Activated naive CD8-positive, alpha-beta T cell (primary cell): ENCODE measurements around the gene KLK14.

ENCODE experiments used
- H3K27ac Mint-ChIP-seq: one replicate; pipeline ENCODE4 v1.8.0; 2021; ENCODE audit warnings: mixed read lengths
- H3K27me3 Mint-ChIP-seq: one replicate; pipeline ENCODE4 v1.8.0; 2021; ENCODE audit warnings: mixed read lengths
- H3K36me3 Mint-ChIP-seq: one replicate; pipeline ENCODE4 v1.8.0; 2021; ENCODE audit warnings: mixed read lengths
- H3K4me1 Mint-ChIP-seq: one replicate; pipeline ENCODE4 v1.8.0; 2021; ENCODE audit warnings: low read depth, mixed read lengths
- H3K4me3 Mint-ChIP-seq: one replicate; pipeline ENCODE4 v1.8.0; 2021; ENCODE audit warnings: mild to moderate bottlenecking, mixed read lengths
- H3K9me3 Mint-ChIP-seq: one replicate; pipeline ENCODE4 v1.8.0; 2021; ENCODE audit warnings: low read depth, mixed read lengths

The KLK14 gene

DNA sequence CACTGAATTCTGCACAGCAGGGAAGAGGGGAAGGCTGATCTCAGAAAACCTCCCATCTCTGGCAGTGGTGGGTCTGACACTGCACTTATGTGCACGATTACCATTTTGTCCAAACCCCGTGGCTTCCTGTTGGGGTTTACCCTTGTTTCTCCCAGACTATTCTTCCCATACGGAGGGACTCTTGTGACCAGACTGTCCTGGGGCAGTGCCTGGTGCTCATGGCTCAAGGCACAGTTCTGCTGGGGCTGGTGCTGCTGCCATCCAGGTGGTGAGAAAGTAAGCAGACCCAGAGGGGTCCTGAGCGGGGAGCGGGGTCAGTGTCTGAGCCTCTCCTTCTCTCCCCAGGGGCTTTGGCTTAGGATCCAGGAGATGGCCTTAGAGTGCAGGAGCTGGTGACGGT is 36.9 kb upstream of the KLK14 start:
- no peak overlapping the region for H3K4me3 Mint-ChIP-seq
- H3K4me1 Mint-ChIP-seq: peaks cover 72% of the 10 kb centered on the region
- H3K27ac Mint-ChIP-seq: peak overlapping the region; percentile 8

DNA sequence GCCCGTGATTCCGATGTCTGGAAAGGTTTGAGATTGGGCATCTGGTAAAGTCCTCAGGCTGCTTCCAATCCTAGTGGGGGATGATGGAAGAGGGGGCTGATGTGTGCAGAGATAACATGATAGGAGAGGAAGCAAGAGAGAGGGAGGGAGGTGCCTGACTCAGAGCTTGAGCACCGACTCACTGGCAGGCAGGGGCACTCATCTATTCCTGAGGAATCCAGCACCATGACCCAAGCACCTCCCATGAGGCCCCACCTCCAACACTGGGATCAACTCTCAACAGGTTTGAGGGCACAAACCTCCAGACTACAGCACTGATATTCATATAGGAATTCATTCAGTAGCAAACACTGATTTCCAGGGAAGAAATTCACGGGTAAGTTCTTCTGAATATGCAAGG is 36.4 kb upstream of the KLK14 start:
- Mint-ChIP-seq H3K4me3 (no peak overlapping the region), H3K4me1 (peaks cover 73% of the 10 kb centered on the region), H3K36me3 (no peaks in the 10 kb centered on the region), H3K27ac (no peak overlapping the region), H3K9me3 (no peaks in the 10 kb centered on the region), H3K27me3 (no peaks in the 10 kb centered on the region)

More for the DNA sequence above, 36.9 kb upstream of the KLK14 start:
- H3K27me3 Mint-ChIP-seq: no peaks in the 10 kb centered on the region
- no peaks in the 10 kb centered on the region for H3K9me3 Mint-ChIP-seq
- no peaks in the 10 kb centered on the region for H3K36me3 Mint-ChIP-seq

DNA sequence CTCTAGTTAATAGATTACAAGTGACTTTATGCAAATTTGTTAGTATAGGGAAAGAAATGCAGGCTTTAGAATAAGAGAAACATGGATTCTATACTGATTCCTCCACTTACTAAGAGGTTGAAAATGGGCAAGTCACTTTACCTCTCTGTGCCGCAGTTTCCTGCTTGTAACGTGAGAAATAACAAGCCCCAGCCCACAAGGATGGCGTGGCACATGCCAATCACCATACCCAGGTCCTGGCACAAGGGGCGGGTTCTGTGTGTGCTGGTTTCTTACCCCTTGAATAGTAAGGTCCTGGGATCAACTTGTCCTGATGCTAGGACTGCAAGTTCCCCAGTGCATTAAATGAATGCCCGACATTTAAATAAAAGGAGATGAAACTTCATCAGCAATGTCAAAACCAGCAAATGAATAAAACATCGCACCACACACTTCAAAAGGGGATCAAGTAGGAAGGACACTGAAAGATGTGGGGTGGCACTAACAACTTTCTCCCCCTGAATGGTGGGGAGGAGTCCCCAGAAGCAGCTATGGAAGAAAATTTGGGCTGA is 34.1 kb upstream of the KLK14 start:
- H3K9me3 Mint-ChIP-seq: no peaks in the 10 kb centered on the region
- peak overlapping the region; percentile 67 for H3K27ac Mint-ChIP-seq
- H3K36me3 Mint-ChIP-seq: no peaks in the 10 kb centered on the region
- no peak overlapping the region for H3K4me3 Mint-ChIP-seq
- peaks cover 54% of the 10 kb centered on the region for H3K4me1 Mint-ChIP-seq
- no peaks in the 10 kb centered on the region for H3K27me3 Mint-ChIP-seq

DNA sequence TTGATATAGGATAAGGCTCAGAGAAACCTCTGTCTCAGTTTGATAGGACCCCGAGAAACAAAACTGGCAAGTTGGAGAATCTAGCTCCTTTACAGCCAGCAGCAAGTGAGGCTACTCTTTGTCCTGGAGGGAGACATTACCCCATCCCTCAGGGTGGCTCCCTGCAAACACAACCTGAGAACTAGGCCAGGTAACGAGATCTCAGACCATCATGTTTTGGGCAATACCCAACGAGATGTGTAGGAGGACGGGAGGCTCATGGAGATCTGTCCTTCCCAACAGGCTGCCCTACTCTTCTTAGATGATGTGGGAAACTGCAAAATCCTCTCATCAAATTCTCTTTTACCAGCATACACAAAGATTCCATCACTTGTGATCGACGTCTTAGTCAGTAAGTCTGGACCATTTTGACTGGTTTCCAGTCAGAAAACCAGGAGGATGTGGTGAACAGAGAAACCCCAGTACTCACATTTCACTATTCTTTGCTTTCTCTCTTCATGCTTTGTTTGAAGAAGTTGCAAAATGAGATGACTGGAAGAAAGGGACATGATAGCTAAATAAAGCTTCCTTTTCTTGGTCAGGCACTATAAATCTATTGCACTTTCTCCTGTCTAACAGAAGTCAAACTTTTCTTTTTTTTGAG is 31.5 kb upstream of the KLK14 start:
- no peaks in the 10 kb centered on the region for H3K9me3 Mint-ChIP-seq
- peak overlapping the region; percentile 30 for H3K4me3 Mint-ChIP-seq
- H3K27me3 Mint-ChIP-seq: no peaks in the 10 kb centered on the region
- peaks cover 38% of the 10 kb centered on the region for H3K4me1 Mint-ChIP-seq
- H3K36me3 Mint-ChIP-seq: no peaks in the 10 kb centered on the region
- H3K27ac Mint-ChIP-seq: peak overlapping the region; percentile 80

DNA sequence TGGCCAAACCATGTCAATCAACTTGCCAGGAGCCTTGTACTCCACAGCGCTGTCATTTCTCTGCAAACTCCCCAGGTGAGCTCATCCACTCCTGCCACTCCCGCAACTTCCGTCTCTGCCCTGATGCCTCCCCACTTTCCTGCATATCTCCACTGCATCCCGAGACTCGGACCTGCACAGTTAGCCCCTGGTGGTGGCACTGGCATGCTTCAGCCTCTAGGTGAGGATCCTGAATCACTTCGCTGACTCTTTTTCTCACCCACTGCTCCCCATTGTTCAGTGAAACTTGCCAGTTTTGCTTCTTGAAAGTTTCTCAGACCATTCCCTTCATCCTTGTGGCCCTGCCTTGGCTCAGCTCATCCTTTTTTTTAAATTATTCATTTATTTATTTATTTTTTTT is 28.9 kb upstream of the KLK14 start:
- H3K9me3 Mint-ChIP-seq: no peaks in the 10 kb centered on the region
- H3K27me3 Mint-ChIP-seq: no peaks in the 10 kb centered on the region
- peaks cover 4% of the 10 kb centered on the region for H3K36me3 Mint-ChIP-seq
- H3K4me1 Mint-ChIP-seq: peaks cover 41% of the 10 kb centered on the region
- H3K27ac Mint-ChIP-seq: no peak overlapping the region
- H3K4me3 Mint-ChIP-seq: no peak overlapping the region

DNA sequence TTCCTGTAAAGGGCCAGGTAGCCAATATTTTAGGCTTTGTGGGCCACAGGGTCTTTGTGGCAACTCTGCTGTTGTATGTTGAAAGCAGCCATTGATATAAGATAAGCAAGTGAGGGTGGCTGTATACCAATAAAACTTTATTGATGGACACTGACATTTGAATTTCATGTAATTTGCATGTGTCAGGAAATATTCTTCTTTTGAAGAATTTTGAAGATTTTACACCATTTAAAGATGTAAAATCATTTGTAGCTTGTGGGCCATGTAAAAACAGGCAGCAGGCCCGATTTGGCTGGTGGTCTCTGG is 27.9 kb upstream of the KLK14 start:
- Mint-ChIP-seq H3K4me3 (no peak overlapping the region), H3K4me1 (peaks cover 39% of the 10 kb centered on the region), H3K9me3 (no peaks in the 10 kb centered on the region), H3K27ac (no peak overlapping the region), H3K27me3 (no peaks in the 10 kb centered on the region), H3K36me3 (peaks cover 4% of the 10 kb centered on the region)

DNA sequence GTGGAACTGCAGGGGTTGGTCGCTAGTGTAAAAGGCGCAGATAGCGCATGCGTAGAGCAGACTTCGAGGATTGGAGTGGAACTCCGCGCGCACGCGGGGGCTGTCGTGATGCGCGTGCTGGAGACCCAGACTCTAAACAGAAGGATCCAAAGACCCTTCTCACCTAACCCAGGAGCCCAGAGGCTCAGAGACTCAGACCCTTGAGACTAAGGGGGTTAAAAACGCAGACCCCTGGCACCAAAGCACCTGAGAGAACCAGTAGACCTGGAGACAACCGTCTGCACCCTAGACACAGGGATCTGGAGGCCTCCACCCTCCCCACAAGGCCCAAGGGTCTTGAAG is 26.1 kb upstream of the KLK14 start:
- Mint-ChIP-seq H3K9me3 (no peaks in the 10 kb centered on the region), H3K27me3 (no peaks in the 10 kb centered on the region), H3K36me3 (peaks cover 8% of the 10 kb centered on the region), H3K4me1 (peaks cover 31% of the 10 kb centered on the region), H3K4me3 (peak overlapping the region; percentile 98), H3K27ac (peak overlapping the region; percentile 95)

DNA sequence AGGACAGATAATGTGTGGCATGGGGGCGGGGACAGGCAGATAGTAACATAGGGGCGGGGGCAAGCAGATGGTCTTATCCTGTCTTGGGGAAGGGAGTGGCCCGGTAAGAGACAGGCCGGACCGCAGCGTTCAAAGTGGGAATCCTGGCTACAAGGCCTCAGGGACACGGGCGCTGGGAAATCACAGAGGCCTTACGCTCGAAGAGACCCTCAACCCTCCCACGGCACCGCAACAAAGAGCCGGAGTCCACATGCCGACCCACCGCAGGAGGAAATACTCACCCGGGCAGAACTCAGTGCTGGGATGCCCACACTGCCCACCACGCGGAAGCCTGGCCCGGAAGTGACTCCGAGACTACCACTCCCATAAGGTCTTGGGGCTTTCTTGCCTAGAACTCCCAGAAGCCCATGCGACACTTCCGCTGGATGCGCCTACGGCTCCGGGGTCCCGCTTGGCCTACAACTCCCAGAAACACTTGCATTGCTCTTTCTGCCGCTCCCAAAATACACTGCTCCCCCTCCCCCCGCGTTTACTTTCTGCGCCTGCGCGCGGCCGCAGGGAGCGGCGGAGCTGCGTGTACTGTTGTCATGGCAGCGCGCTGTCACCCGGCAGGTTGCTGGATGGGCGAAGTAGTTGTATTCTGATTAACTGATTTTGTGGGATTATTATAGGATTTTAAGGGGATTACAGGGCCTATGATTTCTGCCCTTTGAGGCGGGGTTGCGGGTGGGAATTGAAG is 25.5 kb upstream of the KLK14 start, which contains the start of gene CTU1:
Gene CTU1 (minus strand): TSS at position 344 of the 739 bp plus-strand sequence. CDS start 3,840 bp downstream, outside the sequence.
- Mint-ChIP-seq H3K27me3 (no peaks in the 10 kb centered on the region), H3K4me3 (peak within 1 kb of the TSS; percentile 98), H3K4me1 (peaks cover 33% of the 10 kb centered on the region), H3K36me3 (peaks cover 8% of the 10 kb centered on the region), H3K9me3 (no peaks in the 10 kb centered on the region), H3K27ac (peak within 1 kb of the TSS; percentile 95)

DNA sequence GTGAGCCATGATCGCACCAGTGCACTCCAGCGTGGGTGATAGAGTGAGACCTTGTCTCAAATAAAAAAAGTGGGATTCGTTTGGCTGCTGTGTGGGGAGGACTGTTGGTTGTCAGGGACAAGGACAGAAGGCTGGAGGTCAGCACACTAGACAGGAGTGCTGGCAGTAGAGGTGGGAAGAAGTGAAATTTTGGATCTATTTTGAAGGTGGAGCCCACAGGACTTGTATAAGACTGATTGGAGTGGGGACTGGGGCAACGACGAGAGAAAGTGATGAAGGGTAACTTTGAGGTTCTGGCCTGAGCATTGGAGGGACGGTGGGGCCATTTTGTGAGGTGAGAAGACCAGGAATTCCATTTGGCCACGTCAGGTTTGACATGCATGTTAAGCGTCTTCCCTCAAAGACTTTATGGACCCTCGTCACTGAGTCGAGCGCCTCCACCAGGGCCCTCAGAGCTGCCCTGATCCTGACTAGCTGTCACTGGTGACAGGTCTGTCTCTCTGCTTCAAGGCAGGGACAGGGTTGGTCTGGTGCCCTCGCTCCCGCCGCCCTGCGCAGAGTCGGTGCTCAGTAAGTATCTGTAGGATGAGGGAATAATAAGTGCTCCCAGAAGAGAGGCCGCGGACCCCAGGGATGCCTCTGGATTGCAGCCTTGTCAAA is 24.8 kb upstream of the KLK14 start:
- peaks cover 10% of the 10 kb centered on the region for H3K36me3 Mint-ChIP-seq

DNA sequence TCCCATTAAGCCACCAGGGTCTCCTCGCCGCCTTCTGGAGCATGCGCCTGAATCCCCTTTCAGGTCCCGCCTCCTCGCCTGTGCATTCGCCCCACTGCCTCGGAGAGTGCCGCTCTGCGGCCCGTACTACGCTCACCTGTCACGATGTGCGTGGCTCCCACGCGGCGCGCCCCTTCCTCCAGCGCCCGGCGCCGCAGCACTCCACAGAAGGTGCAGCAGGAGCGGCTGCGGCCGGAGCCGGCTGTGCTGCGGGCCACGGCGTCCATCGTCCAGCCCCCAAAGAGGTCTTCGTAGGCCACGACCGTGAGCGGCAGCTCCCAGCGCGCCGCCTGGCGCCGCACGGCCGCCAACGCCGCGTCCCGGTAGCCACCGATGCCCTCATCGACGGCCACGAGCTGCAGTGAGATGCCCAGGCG is 21.2 kb upstream of the KLK14 start:
- H3K27me3 Mint-ChIP-seq: no peaks in the 10 kb centered on the region
- no peaks in the 10 kb centered on the region for H3K9me3 Mint-ChIP-seq
- H3K4me1 Mint-ChIP-seq: peaks cover 63% of the 10 kb centered on the region
- no peak overlapping the region for H3K4me3 Mint-ChIP-seq
- H3K36me3 Mint-ChIP-seq: peaks cover 10% of the 10 kb centered on the region
- H3K27ac Mint-ChIP-seq: no peak overlapping the region

More for the DNA sequence above, 24.8 kb upstream of the KLK14 start:
- Mint-ChIP-seq H3K9me3 (no peaks in the 10 kb centered on the region), H3K27me3 (no peaks in the 10 kb centered on the region), H3K4me3 (peak overlapping the region; percentile 98), H3K27ac (peak overlapping the region; percentile 95), H3K4me1 (peaks cover 40% of the 10 kb centered on the region)

DNA sequence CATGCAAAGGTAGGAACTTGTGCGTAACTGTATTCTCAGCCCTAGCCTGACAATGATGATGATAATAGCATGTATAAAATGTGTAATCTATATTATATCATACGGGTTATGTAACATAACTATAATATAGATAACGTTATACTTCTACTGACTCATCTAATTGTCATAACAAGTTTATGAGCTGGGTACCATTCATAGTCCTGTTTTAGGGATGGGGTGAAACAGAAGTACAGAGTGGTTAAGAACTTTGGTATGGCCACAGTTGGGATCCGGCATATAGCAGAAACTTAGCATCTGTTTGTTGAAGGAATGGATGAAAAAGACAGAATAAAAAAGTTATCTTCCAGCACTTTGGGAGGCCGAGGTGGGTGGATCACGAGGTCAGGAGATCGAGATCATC is 20.3 kb upstream of the KLK14 start:
- H3K9me3 Mint-ChIP-seq: no peaks in the 10 kb centered on the region
- no peaks in the 10 kb centered on the region for H3K27me3 Mint-ChIP-seq
- H3K27ac Mint-ChIP-seq: no peak overlapping the region
- H3K4me1 Mint-ChIP-seq: peaks cover 58% of the 10 kb centered on the region
- H3K36me3 Mint-ChIP-seq: peaks cover 10% of the 10 kb centered on the region
- H3K4me3 Mint-ChIP-seq: no peak overlapping the region

DNA sequence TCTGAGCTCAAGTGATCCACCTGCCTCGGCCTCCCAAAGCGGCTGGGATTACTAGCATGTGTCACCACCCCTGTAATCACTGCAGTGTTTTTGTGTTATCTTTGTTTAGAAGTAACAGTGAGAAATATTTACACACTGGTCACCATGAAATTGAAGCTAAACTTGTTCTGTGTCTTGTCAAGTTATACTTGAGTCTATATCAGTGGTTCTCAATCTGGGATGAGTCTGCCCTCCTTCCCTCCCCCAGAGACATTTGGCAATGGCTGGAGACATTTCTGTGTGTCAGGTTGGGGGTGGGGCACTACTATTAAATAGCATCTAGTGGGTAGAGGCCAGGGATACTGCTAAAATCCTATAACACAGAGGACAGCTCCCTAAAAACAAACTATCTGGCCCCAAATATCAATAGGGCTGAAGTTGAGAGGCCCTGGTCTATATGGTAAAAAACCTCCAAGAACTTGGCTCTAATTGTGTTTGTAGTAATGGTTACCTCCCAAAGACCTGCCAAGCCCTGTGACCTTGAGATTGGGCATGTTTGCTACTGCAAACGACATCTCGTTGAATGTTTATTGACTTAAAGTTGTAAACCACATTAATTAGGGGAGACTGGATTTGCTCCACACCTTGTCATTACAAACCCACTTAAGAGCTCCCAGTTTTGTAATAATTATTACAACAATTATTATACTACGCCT is 18.6 kb upstream of the KLK14 start:
- Mint-ChIP-seq H3K9me3 (no peaks in the 10 kb centered on the region), H3K4me3 (no peak overlapping the region), H3K27ac (no peak overlapping the region), H3K4me1 (peaks cover 57% of the 10 kb centered on the region), H3K36me3 (peaks cover 12% of the 10 kb centered on the region), H3K27me3 (no peaks in the 10 kb centered on the region)

DNA sequence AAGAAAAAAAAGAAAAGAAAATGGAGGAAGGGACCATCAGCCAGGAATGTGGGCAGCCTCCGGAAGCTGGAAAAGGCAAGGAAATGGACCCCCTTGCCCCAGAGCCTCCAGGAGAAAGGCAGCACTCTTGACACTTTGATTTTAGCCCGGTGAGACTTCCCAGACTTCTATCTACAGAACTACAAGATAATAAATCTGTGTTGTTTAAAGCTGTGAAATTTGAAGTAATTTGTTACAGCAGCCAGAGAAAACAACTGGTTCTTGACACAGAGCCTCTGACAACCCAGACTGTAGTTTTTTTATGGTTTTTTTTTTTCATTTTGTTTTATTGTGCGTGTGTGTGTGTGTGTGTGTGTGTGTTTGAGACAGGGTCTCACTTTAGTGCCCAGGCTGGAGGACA is 17.9 kb upstream of the KLK14 start:
- H3K36me3 Mint-ChIP-seq: peaks cover 15% of the 10 kb centered on the region
- no peaks in the 10 kb centered on the region for H3K9me3 Mint-ChIP-seq
- no peak overlapping the region for H3K4me3 Mint-ChIP-seq
- H3K4me1 Mint-ChIP-seq: peaks cover 51% of the 10 kb centered on the region
- no peaks in the 10 kb centered on the region for H3K27me3 Mint-ChIP-seq
- no peak overlapping the region for H3K27ac Mint-ChIP-seq

DNA sequence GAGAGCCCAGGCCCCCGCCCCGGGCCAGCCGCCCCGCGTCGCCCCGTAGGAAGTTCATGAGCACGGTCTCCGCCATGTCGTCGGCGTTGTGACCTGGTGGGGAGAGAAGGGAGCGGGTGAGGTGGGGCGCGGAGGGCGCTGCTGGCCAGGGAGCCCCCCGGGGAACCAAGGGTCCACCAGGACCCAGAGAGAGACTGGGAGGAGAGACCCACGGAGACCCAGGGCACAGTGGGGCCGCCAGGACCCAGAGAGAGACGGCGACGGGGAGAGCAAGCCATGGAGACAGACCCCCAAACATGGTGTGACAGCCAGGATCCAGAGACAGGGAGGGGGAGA is 16.3 kb upstream of the KLK14 start:
- Mint-ChIP-seq H3K4me3 (peak overlapping the region; percentile 27), H3K27me3 (no peaks in the 10 kb centered on the region), H3K9me3 (no peaks in the 10 kb centered on the region), H3K27ac (no peak overlapping the region), H3K36me3 (peaks cover 11% of the 10 kb centered on the region), H3K4me1 (peaks cover 43% of the 10 kb centered on the region)
